Mammary epithelial cell (primary cell): ENCODE results near the gene TENM3.

ENCODE experiments used
- CTCF ChIP-seq, 2 donors: IDR thresholded peaks in 1 of 2; conservative IDR thresholded peaks in 1 of 2; 2 replicates each; pipeline ENCODE4 v1.5.1; 2011 to 2012; ENCODE audit warnings: inconsistent platforms in 2 of 2, low read length in 2 of 2, mild to moderate bottlenecking in 2 of 2, control low read depth in 1 of 2, low read depth in 1 of 2; ENCODE audit not compliant: insufficient read depth in 1 of 2; ENCODE audit errors: extremely low read depth in 1 of 2
- EZH2 ChIP-seq: IDR thresholded peaks from 2 replicates; pipeline ENCODE4 v1.6.1; 2012; ENCODE audit warnings: low read length, inconsistent platforms, borderline replicate concordance

GRCh38 chr4:182795446-182796238 is 552.4 kb downstream of the TENM3 start:
- TF ChIP-seq EZH2 (no peak), CTCF (conservative IDR thresholded peaks at IDR 0.05 in 1 of 2, IDR thresholded peaks at IDR 0.05 in 1 of 2; ENCODE audit: extremely low read depth in 1 of 2, insufficient read depth in 1 of 2, low read depth in 1 of 2, low read length in 2 of 2) (no peak)
